Smooth muscle cell (in vitro differentiated cells): ENCODE results near the gene NXPE4. TPM values are rescaled to one million over a fixed set of nuclear protein-coding genes. Genes with fewer than 3 reads are reported as not detected.

Experiments
- DNase-seq: peaks from one replicate; lab custom pipeline; 2025; ENCODE audit not compliant: unreplicated experiment; lab: John Stamatoyannopoulos, UW
- H2AFZ ChIP-seq: fragments of 200-600 bp; sonication (generic); 2 replicates; pipeline ENCODE4 v1.6.0; 2016; ENCODE audit warnings: antibody characterized with exemption, low read depth, mild to moderate bottlenecking
- H3F3A ChIP-seq: fragments of 200-600 bp; sonication (generic); 2 replicates; pipeline ENCODE4 v1.6.0; 2017; ENCODE audit warnings: antibody characterized with exemption, low read depth
- H3K27ac ChIP-seq: fragments of 200-600 bp; sonication (generic); 2 replicates; pipeline ENCODE4 v1.5.1; 2016; ENCODE audit warnings: low read depth, mild to moderate bottlenecking
- H3K27me3 ChIP-seq: fragments of 200-600 bp; sonication (generic); 2 replicates; pipeline ENCODE4 v1.6.1; 2016; ENCODE audit warnings: low read depth, mild to moderate bottlenecking
- H3K36me3 ChIP-seq: fragments of 200-600 bp; sonication (generic); 2 replicates; pipeline ENCODE4 v1.5.1; 2016; ENCODE audit warnings: low read depth
- H3K4me1 ChIP-seq: fragments of 200-600 bp; sonication (generic); 2 replicates; pipeline ENCODE4 v1.5.1; 2016; ENCODE audit warnings: low read depth
- H3K4me2 ChIP-seq: fragments of 200-600 bp; sonication (generic); 2 replicates; pipeline ENCODE4 v1.6.0; 2016; ENCODE audit warnings: mild to moderate bottlenecking
- H3K4me3 ChIP-seq: fragments of 200-600 bp; sonication (generic); 2 replicates; pipeline ENCODE4 v1.5.1; 2016; ENCODE audit warnings: mild to moderate bottlenecking
- H3K79me2 ChIP-seq: fragments of 200-600 bp; sonication (generic); 2 replicates; pipeline ENCODE4 v1.6.0; 2016; ENCODE audit warnings: low read depth, mild to moderate bottlenecking
- H3K9ac ChIP-seq: fragments of 200-600 bp; sonication (generic); 2 replicates; pipeline ENCODE4 v1.6.0; 2016; ENCODE audit warnings: low read depth
- H3K9me3 ChIP-seq: fragments of 200-600 bp; sonication (generic); replicated peaks from 2 replicates; pipeline ENCODE4 v1.5.1; 2016; ENCODE audit warnings: low read depth
- H4K20me1 ChIP-seq: fragments of 200-600 bp; sonication (generic); 2 replicates; pipeline ENCODE4 v1.6.0; 2016; ENCODE audit warnings: low read depth
- WGBS: methylation state at CpG from one replicate; pipeline ENCODE4 v1.1.7; 2016; ENCODE audit warnings: low lambda C conversion rate; 5-methylcytosine and 5-hydroxymethylcytosine counted together
- polyA plus RNA-seq: library from polyadenylated mRNA; unstranded; fragments of >200 nt; fragmentation: Nextera tagmentation; extraction: Ambion mirVana; gene quantifications from 2 replicates; pipeline ENCODE4 v1.2.1, GENCODE V29; 2016
- total RNA-seq: library from RNA; depleted of rRNA; stranded (reverse); fragments of >200 nt; gene quantifications from 2 replicates; pipeline ENCODE4 v1.2.3, GENCODE V29; 2014
- TF ChIP-seq, protein P1 (sequence below): fragments of 200-600 bp; sonication (generic); IDR thresholded peaks from 2 replicates; pipeline ENCODE4 v1.5.1; 2017; ENCODE audit warnings: borderline replicate concordance, mild to moderate bottlenecking, antibody characterized with exemption; ENCODE audit not compliant: insufficient read depth, poor library complexity, severe bottlenecking

The NXPE4 gene
- total and polyA plus RNA-seq, 2 experiments from 2014 or later, result not detected

DNA sequence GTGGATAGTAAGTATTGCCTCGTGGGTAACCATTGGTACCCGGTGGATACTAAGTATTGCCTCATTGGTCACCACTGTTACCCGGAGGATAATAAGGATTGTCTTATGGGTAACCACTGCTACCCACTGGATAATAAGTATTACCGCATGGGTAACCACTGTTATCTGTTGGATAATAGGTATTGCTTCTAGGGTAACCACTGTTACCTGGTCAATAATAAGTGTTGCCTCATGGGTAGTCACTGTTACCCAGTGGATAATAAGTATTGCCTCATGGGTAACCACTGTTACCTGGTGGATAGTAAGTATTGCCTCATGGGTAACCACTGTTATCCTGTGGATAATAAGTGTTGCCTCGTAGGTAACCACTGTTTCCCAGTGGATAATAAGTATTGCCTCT is 22.6 kb upstream of the NXPE4 start:
- DNase-seq, result no peak
- Histone ChIP-seq H3K4me1 (no peaks in the 10 kb centered on the region), H3K9me3 (no peaks in the 10 kb centered on the region), H3K4me3 (no peak overlapping the region), H3K27me3 (no peaks in the 10 kb centered on the region), H3K36me3 (no peaks in the 10 kb centered on the region), H3K9ac (no peak overlapping the region), H3K4me2 (no peak overlapping the region), H3K79me2 (no peaks in the 10 kb centered on the region), H3K27ac (no peak overlapping the region), H2AFZ (no peak overlapping the region), H3F3A (no peaks in the 10 kb centered on the region), H4K20me1 (no peaks in the 10 kb centered on the region)
- TF ChIP-seq, protein P1, sequence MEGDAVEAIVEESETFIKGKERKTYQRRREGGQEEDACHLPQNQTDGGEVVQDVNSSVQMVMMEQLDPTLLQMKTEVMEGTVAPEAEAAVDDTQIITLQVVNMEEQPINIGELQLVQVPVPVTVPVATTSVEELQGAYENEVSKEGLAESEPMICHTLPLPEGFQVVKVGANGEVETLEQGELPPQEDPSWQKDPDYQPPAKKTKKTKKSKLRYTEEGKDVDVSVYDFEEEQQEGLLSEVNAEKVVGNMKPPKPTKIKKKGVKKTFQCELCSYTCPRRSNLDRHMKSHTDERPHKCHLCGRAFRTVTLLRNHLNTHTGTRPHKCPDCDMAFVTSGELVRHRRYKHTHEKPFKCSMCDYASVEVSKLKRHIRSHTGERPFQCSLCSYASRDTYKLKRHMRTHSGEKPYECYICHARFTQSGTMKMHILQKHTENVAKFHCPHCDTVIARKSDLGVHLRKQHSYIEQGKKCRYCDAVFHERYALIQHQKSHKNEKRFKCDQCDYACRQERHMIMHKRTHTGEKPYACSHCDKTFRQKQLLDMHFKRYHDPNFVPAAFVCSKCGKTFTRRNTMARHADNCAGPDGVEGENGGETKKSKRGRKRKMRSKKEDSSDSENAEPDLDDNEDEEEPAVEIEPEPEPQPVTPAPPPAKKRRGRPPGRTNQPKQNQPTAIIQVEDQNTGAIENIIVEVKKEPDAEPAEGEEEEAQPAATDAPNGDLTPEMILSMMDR, result no peak
- WGBS, result 96% methylated on average over 5 of the region's 5 CpGs

DNA sequence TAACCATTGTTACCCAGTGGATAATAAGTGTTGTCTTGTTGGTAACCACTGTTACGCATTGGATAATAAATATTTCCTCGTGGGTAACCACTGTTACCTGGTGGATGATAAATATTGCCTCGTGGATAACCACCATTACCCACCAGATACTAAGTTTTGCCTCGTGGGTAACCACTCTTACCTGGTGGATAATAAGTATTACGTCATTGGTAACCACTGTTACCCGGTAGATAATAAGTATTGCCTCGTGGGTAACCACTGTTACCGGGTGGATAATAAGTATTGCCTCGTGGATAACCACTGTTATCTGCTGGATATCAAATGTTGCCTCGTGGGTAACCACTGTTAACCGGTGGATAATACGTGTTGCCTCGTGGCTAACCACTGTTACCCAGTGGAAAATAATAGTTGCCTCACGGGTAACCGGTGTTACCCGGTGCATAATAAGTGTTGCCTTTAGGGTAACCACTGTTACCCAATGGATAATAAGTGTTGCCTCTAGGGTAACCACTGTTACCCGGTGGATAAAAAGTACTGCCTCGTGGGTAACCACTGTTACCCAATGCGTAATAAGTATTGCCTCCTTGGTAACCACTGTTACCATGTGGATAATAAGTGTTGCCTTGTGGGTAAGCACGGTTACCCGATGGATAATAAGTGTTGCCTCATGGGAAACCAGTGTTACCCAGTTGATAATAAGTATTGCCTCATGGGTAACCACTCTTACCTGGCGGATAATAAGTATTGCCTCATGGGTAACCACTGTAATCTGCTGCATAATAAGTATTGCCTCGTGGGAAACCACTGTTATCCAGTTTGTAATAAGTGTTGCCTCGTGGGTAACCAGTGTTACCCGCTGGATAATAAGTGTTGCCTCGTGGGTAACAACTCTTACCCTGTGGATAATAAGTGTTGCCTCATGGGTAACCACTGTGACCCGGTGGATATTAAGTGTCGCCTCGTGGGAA is 21.9 kb upstream of the NXPE4 start:
- Histone ChIP-seq H2AFZ (no peak overlapping the region), H3K4me1 (no peaks in the 10 kb centered on the region), H3K4me2 (no peak overlapping the region), H3K27ac (no peak overlapping the region), H3K4me3 (no peak overlapping the region), H3K36me3 (no peaks in the 10 kb centered on the region), H3K9ac (no peak overlapping the region), H3K27me3 (no peaks in the 10 kb centered on the region), H3K79me2 (no peaks in the 10 kb centered on the region), H3F3A (no peaks in the 10 kb centered on the region), H4K20me1 (no peaks in the 10 kb centered on the region), H3K9me3 (no peaks in the 10 kb centered on the region)
- TF ChIP-seq, protein P1, result no peak
- WGBS, result 95% methylated on average over 29 of the region's 29 CpGs
- no peak for DNase-seq

GRCh38 chr11:114616516-114616915 is 20.9 kb upstream of the NXPE4 start:
- H3F3A ChIP-seq, result no peaks in the 10 kb centered on the region
- H4K20me1 ChIP-seq, result no peaks in the 10 kb centered on the region
- H3K27me3 ChIP-seq, result no peaks in the 10 kb centered on the region
- 97% methylated on average over 8 of the region's 8 CpGs for WGBS
- no peak overlapping the region for H3K9ac ChIP-seq
- no peaks in the 10 kb centered on the region for H3K36me3 ChIP-seq
- no peak overlapping the region for H3K4me2 ChIP-seq
- H3K4me1 ChIP-seq, result no peaks in the 10 kb centered on the region
- no peaks in the 10 kb centered on the region for H3K9me3 ChIP-seq
- TF ChIP-seq, protein P1, result no peak
- H2AFZ ChIP-seq, result no peak overlapping the region
- H3K4me3 ChIP-seq, result no peak overlapping the region
- no peaks in the 10 kb centered on the region for H3K79me2 ChIP-seq
- H3K27ac ChIP-seq, result no peak overlapping the region
- DNase-seq, result no peak
